HEK293T (cell line): ENCODE data around the gene STAT5A.

ENCODE experiments used
- CTCF ChIA-PET: fragments of 350-600 bp; formaldehyde crosslinking; extraction: SDS; loops from one replicate; lab custom pipeline; 2021; ENCODE audit warnings: antibody characterized with exemption, inconsistent platforms; lab: Yijun Ruan, JAX
- POLR2A ChIA-PET: fragments of 350-600 bp; formaldehyde crosslinking; extraction: SDS; loops from one replicate; lab custom pipeline; 2020; ENCODE audit warnings: antibody characterized with exemption, inconsistent platforms; lab: Yijun Ruan, JAX
- DNase-seq: peaks from one replicate; pipeline ENCODE4 v3.0.0; 2012; ENCODE audit warnings: mixed read lengths; ENCODE audit errors: extremely low spot score
- ARNT ChIP-seq: fragments of 450-650 bp; IDR thresholded peaks from 2 replicates; pipeline ENCODE4 v1.6.1; 2017; ENCODE audit warnings: mild to moderate bottlenecking
- BHLHE40 ChIP-seq: fragments of 450-650 bp; IDR thresholded peaks from 2 replicates; pipeline ENCODE4 v1.6.1; 2016; ENCODE audit warnings: mild to moderate bottlenecking, moderate library complexity, borderline replicate concordance
- CTBP1 ChIP-seq: fragments of 450-650 bp; IDR thresholded peaks from 2 replicates; pipeline ENCODE4 v1.6.1; 2016; ENCODE audit warnings: borderline replicate concordance
- ELF4 ChIP-seq: fragments of 450-650 bp; IDR thresholded peaks from 2 replicates; pipeline ENCODE4 v1.6.1; 2017; ENCODE audit warnings: antibody characterized with exemption
- FOXA1 ChIP-seq: fragments of 450-650 bp; IDR thresholded peaks from 2 replicates; pipeline ENCODE4 v1.6.1; 2016; ENCODE audit warnings: mild to moderate bottlenecking
- FOXK2 ChIP-seq: fragments of 450-650 bp; IDR thresholded peaks from 2 replicates; pipeline ENCODE4 v1.6.1; 2016; ENCODE audit warnings: mild to moderate bottlenecking
- FOXM1 ChIP-seq: fragments of 450-650 bp; IDR thresholded peaks from 2 replicates; pipeline ENCODE4 v1.6.1; 2017; ENCODE audit warnings: mild to moderate bottlenecking, borderline replicate concordance
- HDGF ChIP-seq: fragments of 450-650 bp; IDR thresholded peaks from 2 replicates; pipeline ENCODE4 v1.6.1; 2017; ENCODE audit warnings: antibody characterized with exemption, borderline replicate concordance
- L3MBTL2 ChIP-seq: fragments of 450-650 bp; conservative IDR thresholded peaks from 2 replicates; pipeline ENCODE4 v1.6.1; 2016; ENCODE audit warnings: mild to moderate bottlenecking
- LEF1 ChIP-seq: fragments of 450-650 bp; IDR thresholded peaks from 2 replicates; pipeline ENCODE4 v1.6.1; 2017; ENCODE audit warnings: mild to moderate bottlenecking, borderline replicate concordance
- NFRKB ChIP-seq: fragments of 450-650 bp; IDR thresholded peaks from 2 replicates; pipeline ENCODE4 v1.6.1; 2016; ENCODE audit warnings: mild to moderate bottlenecking, moderate library complexity
- PKNOX1 ChIP-seq: fragments of 450-650 bp; IDR thresholded peaks from 2 replicates; pipeline ENCODE4 v1.6.1; 2016
- SP1 ChIP-seq: fragments of 450-650 bp; IDR thresholded peaks from 2 replicates; pipeline ENCODE4 v1.6.1; 2017
- SUZ12 ChIP-seq: fragments of 450-650 bp; IDR thresholded peaks from 2 replicates; pipeline ENCODE4 v1.6.1; 2016; ENCODE audit warnings: mild to moderate bottlenecking
- TARDBP ChIP-seq: fragments of 450-650 bp; IDR thresholded peaks from 2 replicates; pipeline ENCODE4 v1.6.1; 2016
- ZNF384 ChIP-seq: fragments of 450-650 bp; IDR thresholded peaks from 2 replicates; pipeline ENCODE4 v1.6.1; 2016

Gene STAT5A

GRCh38 chr17:42346481-42346880, 58.2 kb downstream of the STAT5A start:
- TF ChIP-seq ELF4 (no peak), HDGF (no peak), ZNF384 (no peak), TARDBP (no peak), L3MBTL2 (no peak), SP1 (no peak), FOXA1 (no peak), SUZ12 (no peak)
- ChIA-PET CTCF (no interaction called here), POLR2A (no interaction called here)
- no peak for DNase-seq

GRCh38 chr17:42347198-42347597, 58.9 kb downstream of the STAT5A start:
- CTCF ChIA-PET, result no interaction called here
- TF ChIP-seq ARNT, result no peak
- TF ChIP-seq CTBP1, result no peak
- TF ChIP-seq L3MBTL2, result no peak
- no peak for TF ChIP-seq FOXA1
- no peak for TF ChIP-seq LEF1
- TF ChIP-seq SUZ12, result no peak
- TF ChIP-seq BHLHE40, result no peak
- no peak for TF ChIP-seq NFRKB
- no peak for TF ChIP-seq SP1
- TF ChIP-seq FOXM1, result no peak
- TF ChIP-seq HDGF, result no peak
- no peak for TF ChIP-seq ELF4
- no peak for TF ChIP-seq TARDBP
- no peak for TF ChIP-seq FOXK2
- no peak for TF ChIP-seq PKNOX1
- no peak for TF ChIP-seq ZNF384
- DNase-seq, result no peak
- POLR2A ChIA-PET, result no interaction called here

GRCh38 chr17:42347606-42348005, 59.3 kb downstream of the STAT5A start:
- no peak for DNase-seq
- no peak for TF ChIP-seq FOXA1
- CTCF ChIA-PET, result no interaction called here
- POLR2A ChIA-PET, result no interaction called here

- CTCF ChIA-PET, result no interaction called here
- POLR2A ChIA-PET, result no interaction called here
- TF ChIP-seq LEF1 (no peak), CTBP1 (no peak), SUZ12 (no peak), PKNOX1 (no peak), ARNT (no peak), TARDBP (no peak), HDGF (no peak), SP1 (no peak)
- DNase-seq, result no peak
These were observed 59.8 kb downstream of the STAT5A start for GRCh38 chr17:42348104-42348503.

GRCh38 chr17:42354956-42355843, 66.9 kb downstream of the STAT5A start:
- ChIA-PET POLR2A (no interaction called here), CTCF (no interaction called here)
- no peak for DNase-seq
- TF ChIP-seq SUZ12 (no peak), ELF4 (no peak), SP1 (no peak), NFRKB (no peak), ARNT (no peak), FOXM1 (no peak), PKNOX1 (no peak), CTBP1 (no peak), FOXK2 (no peak), LEF1 (no peak)

GRCh38 chr17:42358434-42358833, 70.1 kb downstream of the STAT5A start:
- DNase-seq, result no peak
- ChIA-PET CTCF (interaction anchor here (0.7 kb wide), 1 partner anchor 38 kb away, joined by 3 read pairs; no protein-coding TSS in a partner anchor), POLR2A (interaction anchor here (1.2 kb wide), 2 partner anchors 29 to 30 kb away, joined by 3 to 4 read pairs; partner anchors contain the start of gene STAT3)
- no peak for TF ChIP-seq ELF4
- no peak for TF ChIP-seq FOXA1
- no peak for TF ChIP-seq CTBP1
- no peak for TF ChIP-seq FOXM1
- no peak for TF ChIP-seq PKNOX1
- no peak for TF ChIP-seq LEF1
- no peak for TF ChIP-seq TARDBP
- TF ChIP-seq SP1, result no peak
- TF ChIP-seq HDGF, result no peak
- TF ChIP-seq ZNF384, result no peak
- no peak for TF ChIP-seq BHLHE40
- no peak for TF ChIP-seq NFRKB
